Endothelial cell of umbilical vein (primary cell): Measurements from ENCODE around the gene TNFRSF12A.

Experiments used
- CTCF ChIP-seq, 2 donors: IDR thresholded peaks; 1 replicate in 1 of 2; 2 replicates in 1 of 2; pipeline ENCODE4 v1.5.1; 2011; ENCODE audit warnings: low read length in 2 of 2, mild to moderate bottlenecking in 2 of 2, moderate library complexity in 2 of 2, control low read depth in 1 of 2, inconsistent platforms in 1 of 2, low read depth in 1 of 2; ENCODE audit not compliant: insufficient read depth in 1 of 2; ENCODE audit errors: extremely low read depth in 1 of 2
- EZH2 ChIP-seq: IDR thresholded peaks from 2 replicates; pipeline ENCODE4 v1.6.1; 2012; ENCODE audit warnings: borderline replicate concordance, low read depth, mild to moderate bottlenecking, moderate library complexity, low read length, inconsistent platforms; ENCODE audit not compliant: severe bottlenecking
- FOS ChIP-seq: IDR thresholded peaks from 2 replicates; pipeline ENCODE4 v1.6.1; 2011; ENCODE audit warnings: mild to moderate bottlenecking, low read length, moderate library complexity, borderline replicate concordance; ENCODE audit not compliant: insufficient read depth
- GATA2 ChIP-seq: IDR thresholded peaks from 2 replicates; pipeline ENCODE4 v1.7.0; 2011; ENCODE audit warnings: low read depth, mild to moderate bottlenecking, moderate library complexity, mixed read lengths, low read length; ENCODE audit not compliant: insufficient read length, insufficient read depth
- JUN ChIP-seq: IDR thresholded peaks from 2 replicates; pipeline ENCODE4 v1.6.1; 2011; ENCODE audit warnings: borderline replicate concordance, low read depth; ENCODE audit not compliant: insufficient read length, insufficient read depth
- MAX ChIP-seq: IDR thresholded peaks from 2 replicates; pipeline ENCODE4 v1.6.1; 2011; ENCODE audit not compliant: insufficient read depth, insufficient read length
- MYC ChIP-seq: IDR thresholded peaks from one replicate; pipeline ENCODE4 v1.6.1; 2011; ENCODE audit warnings: mild to moderate bottlenecking, low read depth, low read length
- POLR2A ChIP-seq: IDR thresholded peaks from 2 replicates; pipeline ENCODE4 v1.6.1; 2012; ENCODE audit warnings: low read depth, mild to moderate bottlenecking, control low read depth, low read length
- POLR2AphosphoS5 ChIP-seq: IDR thresholded peaks from 2 replicates; pipeline ENCODE4 v1.6.1; 2012; ENCODE audit warnings: low read depth, mild to moderate bottlenecking, control low read depth, low read length, moderate library complexity; ENCODE audit not compliant: insufficient read depth

GRCh38 chr16:3063625-3064386 is 43.6 kb downstream of the TNFRSF12A start:
- TF ChIP-seq CTCF (IDR thresholded peaks at IDR 0.05; ENCODE audit: extremely low read depth in 1 of 2, insufficient read depth in 1 of 2, low read depth in 1 of 2, low read length in 2 of 2), result no peak
- no peak for TF ChIP-seq POLR2AphosphoS5
- no peak for TF ChIP-seq POLR2A
- no peak for TF ChIP-seq EZH2
- no peak for TF ChIP-seq MAX
- TF ChIP-seq JUN, result no peak
- TF ChIP-seq MYC, result no peak
- TF ChIP-seq GATA2, result no peak
- no peak for TF ChIP-seq FOS
